Measurements from ENCODE around the gene KRTAP20-1.

- TF ChIP-seq, protein P1, sequence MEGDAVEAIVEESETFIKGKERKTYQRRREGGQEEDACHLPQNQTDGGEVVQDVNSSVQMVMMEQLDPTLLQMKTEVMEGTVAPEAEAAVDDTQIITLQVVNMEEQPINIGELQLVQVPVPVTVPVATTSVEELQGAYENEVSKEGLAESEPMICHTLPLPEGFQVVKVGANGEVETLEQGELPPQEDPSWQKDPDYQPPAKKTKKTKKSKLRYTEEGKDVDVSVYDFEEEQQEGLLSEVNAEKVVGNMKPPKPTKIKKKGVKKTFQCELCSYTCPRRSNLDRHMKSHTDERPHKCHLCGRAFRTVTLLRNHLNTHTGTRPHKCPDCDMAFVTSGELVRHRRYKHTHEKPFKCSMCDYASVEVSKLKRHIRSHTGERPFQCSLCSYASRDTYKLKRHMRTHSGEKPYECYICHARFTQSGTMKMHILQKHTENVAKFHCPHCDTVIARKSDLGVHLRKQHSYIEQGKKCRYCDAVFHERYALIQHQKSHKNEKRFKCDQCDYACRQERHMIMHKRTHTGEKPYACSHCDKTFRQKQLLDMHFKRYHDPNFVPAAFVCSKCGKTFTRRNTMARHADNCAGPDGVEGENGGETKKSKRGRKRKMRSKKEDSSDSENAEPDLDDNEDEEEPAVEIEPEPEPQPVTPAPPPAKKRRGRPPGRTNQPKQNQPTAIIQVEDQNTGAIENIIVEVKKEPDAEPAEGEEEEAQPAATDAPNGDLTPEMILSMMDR (IDR thresholded peaks at IDR 0.05; ENCODE audit: low read depth, low read length): no peak
- no peak for TF ChIP-seq EZH2phosphoT487 (IDR thresholded peaks at IDR 0.05; ENCODE audit: low read depth)
These were observed 38.5 kb upstream of the KRTAP20-1 start for GRCh38 chr21:30577766-30578165.
